WTC11 (cell line): Measurements from ENCODE around the gene CDK18.

Experiments used
- AFF4 ChIP-seq: sonication (generic); formaldehyde crosslinking; IDR thresholded peaks from 2 replicates; pipeline ENCODE4 v1.8.1; 2023; ENCODE audit warnings: mild to moderate bottlenecking, missing genetic modification reagents, borderline replicate concordance
- SOX15 ChIP-seq: fragments of 250-450 bp; sonication (Bioruptor Pico); IDR thresholded peaks from 2 replicates; pipeline ENCODE4 v1.9.0; 2021; ENCODE audit warnings: mild to moderate bottlenecking
- TEAD1 ChIP-seq: sonication (generic); formaldehyde crosslinking; IDR thresholded peaks from 2 replicates; pipeline ENCODE4 v1.8.0; 2022; ENCODE audit warnings: mild to moderate bottlenecking, missing genetic modification reagents
- TEAD4 ChIP-seq: sonication (generic); formaldehyde crosslinking; IDR thresholded peaks from 2 replicates; pipeline ENCODE4 v1.8.0; 2022; ENCODE audit warnings: mild to moderate bottlenecking, missing genetic modification reagents
- TF ChIP-seq, protein P1 (sequence below): sonication (generic); formaldehyde crosslinking; IDR thresholded peaks from 2 replicates; pipeline ENCODE4 v1.8.0; 2022; ENCODE audit warnings: mild to moderate bottlenecking, missing genetic modification reagents
- TF ChIP-seq, protein P2 (sequence below): fragments of 200-600 bp; IDR thresholded peaks from 2 replicates; pipeline ENCODE4 v1.8.0; 2022; ENCODE audit warnings: antibody characterized with exemption

GRCh38 chr1:205535096-205535495 lies 30.6 kb downstream of the CDK18 start:
- TF ChIP-seq SOX15 (no peak), TEAD1 (no peak), TEAD4 (CRISPR knock-in tag) (no peak), AFF4 (CRISPR knock-in tag) (no peak)
- TF ChIP-seq, protein P1, sequence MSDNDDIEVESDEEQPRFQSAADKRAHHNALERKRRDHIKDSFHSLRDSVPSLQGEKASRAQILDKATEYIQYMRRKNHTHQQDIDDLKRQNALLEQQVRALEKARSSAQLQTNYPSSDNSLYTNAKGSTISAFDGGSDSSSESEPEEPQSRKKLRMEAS (CRISPR knock-in tag) = no peak
- TF ChIP-seq, protein P2, sequence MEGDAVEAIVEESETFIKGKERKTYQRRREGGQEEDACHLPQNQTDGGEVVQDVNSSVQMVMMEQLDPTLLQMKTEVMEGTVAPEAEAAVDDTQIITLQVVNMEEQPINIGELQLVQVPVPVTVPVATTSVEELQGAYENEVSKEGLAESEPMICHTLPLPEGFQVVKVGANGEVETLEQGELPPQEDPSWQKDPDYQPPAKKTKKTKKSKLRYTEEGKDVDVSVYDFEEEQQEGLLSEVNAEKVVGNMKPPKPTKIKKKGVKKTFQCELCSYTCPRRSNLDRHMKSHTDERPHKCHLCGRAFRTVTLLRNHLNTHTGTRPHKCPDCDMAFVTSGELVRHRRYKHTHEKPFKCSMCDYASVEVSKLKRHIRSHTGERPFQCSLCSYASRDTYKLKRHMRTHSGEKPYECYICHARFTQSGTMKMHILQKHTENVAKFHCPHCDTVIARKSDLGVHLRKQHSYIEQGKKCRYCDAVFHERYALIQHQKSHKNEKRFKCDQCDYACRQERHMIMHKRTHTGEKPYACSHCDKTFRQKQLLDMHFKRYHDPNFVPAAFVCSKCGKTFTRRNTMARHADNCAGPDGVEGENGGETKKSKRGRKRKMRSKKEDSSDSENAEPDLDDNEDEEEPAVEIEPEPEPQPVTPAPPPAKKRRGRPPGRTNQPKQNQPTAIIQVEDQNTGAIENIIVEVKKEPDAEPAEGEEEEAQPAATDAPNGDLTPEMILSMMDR = no peak
